K562 (cell line): Measurements from ENCODE around the gene RAPGEF5. TPM values are rescaled to one million over a fixed set of nuclear protein-coding genes. Genes with fewer than 3 reads are reported as not detected.

ENCODE experiments used
- ATAC-seq: fragments of 200-7000 bp; cut with Tn5 transposase; 3 replicates; pipeline ENCODE4 v1.9.1; 2020; ENCODE audit warnings: moderate library complexity
- BruUV-seq: library from RNA; stranded (reverse); fragments of 400-500 nt; replicated peaks from 2 replicates; lab custom pipeline; 2021; lab: Mats Ljungman, UMichigan
- CTCF ChIA-PET: fragments of 300-600 bp; formaldehyde crosslinking; extraction: SDS; loops from one replicate; lab custom pipeline; 2021; ENCODE audit warnings: low intra/inter-chr PET ratio; lab: Yijun Ruan, JAX
- POLR2A ChIA-PET: fragments of 300-600, 350-650 bp; sonication (Branson Sonifier 250); formaldehyde crosslinking; extraction: SDS; loops from one replicate; lab custom pipeline; 2021; ENCODE audit warnings: antibody characterized with exemption, inconsistent platforms; lab: Yijun Ruan, JAX
- DNase-seq, 4 experiments: peaks; one replicate each; pipeline versions ENCODE4 v3.0.0 to v3.0.0-alpha.2; 2011 to 2018; ENCODE audit warnings: low spot score in 3 of 4, mixed read lengths in 3 of 4; ENCODE audit errors: extremely low read depth in 1 of 4
- FAIRE-seq: peaks from 2 replicates; lab custom pipeline; 2011; peaks lifted over from hg19 to GRCh38; lab: Jason Lieb, UNC
- H2AFZ ChIP-seq: 2 replicates; pipeline ENCODE4 v1.6.0; 2011; ENCODE audit warnings: low read depth, low read length, control low read depth, inconsistent platforms
- H3K27ac ChIP-seq: fragments of 200-600 bp; 3 replicates; pipeline ENCODE4 v1.8.0; 2011; ENCODE audit warnings: low read depth, mild to moderate bottlenecking, control low read depth, inconsistent platforms, low read length, moderate library complexity, mixed read lengths; ENCODE audit errors: extremely low read depth
- H3K27me3 ChIP-seq, 2 experiments: fragments of 300-600 bp in 1 of 2; 2 replicates in 1 of 2; 3 replicates in 1 of 2; pipeline versions ENCODE4 v1.6.0 to v1.8.0; 2011; ENCODE audit warnings: inconsistent platforms in 2 of 2, low read length in 2 of 2, mild to moderate bottlenecking in 1 of 2, mixed read lengths in 1 of 2, moderate library complexity in 1 of 2; ENCODE audit not compliant: control insufficient read depth in 2 of 2, insufficient read depth in 2 of 2
- H3K36me3 ChIP-seq: fragments of 300-600 bp; 3 replicates; pipeline ENCODE4 v1.8.0; 2011; ENCODE audit warnings: mild to moderate bottlenecking, low read length, inconsistent platforms; ENCODE audit not compliant: control insufficient read depth, insufficient read depth
- H3K4me1 ChIP-seq, 2 experiments: fragments of 200-600 bp in 1 of 2; replicated peaks in 1 of 2; 2 replicates in 1 of 2; 3 replicates in 1 of 2; pipeline versions ENCODE4 v1.5.1 to v1.8.0; 2011; ENCODE audit warnings: inconsistent platforms in 2 of 2, low read length in 2 of 2, mild to moderate bottlenecking in 1 of 2, mixed read lengths in 1 of 2, moderate library complexity in 1 of 2; ENCODE audit not compliant: control insufficient read depth in 2 of 2, insufficient read depth in 2 of 2
- H3K4me2 ChIP-seq: 2 replicates; pipeline ENCODE4 v1.6.1; 2011; ENCODE audit warnings: low read length, control low read depth, inconsistent platforms, mixed read lengths; ENCODE audit not compliant: insufficient read depth
- H3K4me3 ChIP-seq: fragments of 200-600 bp; sonication (generic), shearing (Covaris generic); 2 replicates; pipeline ENCODE4 v1.5.1; 2016; ENCODE audit warnings: control low read depth, inconsistent platforms
- H3K79me2 ChIP-seq: fragments of 200-600 bp; 3 replicates; pipeline ENCODE4 v1.8.0; 2011; ENCODE audit warnings: low read length, inconsistent platforms; ENCODE audit not compliant: control insufficient read depth, insufficient read depth
- H3K9ac ChIP-seq, 2 experiments: 2 replicates each; pipeline versions ENCODE4 v1.6.0 to v1.6.1; 2011; ENCODE audit warnings: low read depth in 2 of 2, low read length in 2 of 2, control low read depth in 1 of 2, inconsistent platforms in 1 of 2, mild to moderate bottlenecking in 1 of 2, mixed read lengths in 1 of 2; ENCODE audit not compliant: insufficient read depth in 1 of 2
- H3K9me1 ChIP-seq: one replicate; pipeline ENCODE4 v1.6.0; 2011; ENCODE audit warnings: inconsistent platforms, mild to moderate bottlenecking, low read length, moderate library complexity; ENCODE audit not compliant: control insufficient read depth, insufficient read depth
- H3K9me3 ChIP-seq: replicated peaks from 2 replicates; pipeline ENCODE4 v1.5.1; 2011; ENCODE audit warnings: low read depth, low read length, inconsistent platforms; ENCODE audit not compliant: control insufficient read depth, insufficient read depth
- H4K20me1 ChIP-seq: replicated peaks from 2 replicates; pipeline ENCODE4 v1.6.1; 2011; ENCODE audit warnings: low read length, inconsistent platforms, mixed read lengths; ENCODE audit not compliant: control insufficient read depth, insufficient read depth
- CBFA2T2 ChIP-seq: fragments of 450-650 bp; conservative IDR thresholded peaks from 2 replicates; pipeline ENCODE4 v1.6.1; 2017; ENCODE audit warnings: mild to moderate bottlenecking
- ELF1 ChIP-seq: fragments of 200-800 bp; sonication (Bioruptor generic); IDR thresholded peaks from 2 replicates; pipeline ENCODE4 v1.6.1; 2016; ENCODE audit warnings: missing genetic modification characterization, missing compliant biosample characterization
- FOXA1 ChIP-seq: fragments of 450-650 bp; IDR thresholded peaks from 2 replicates; pipeline ENCODE4 v1.6.1; 2016; ENCODE audit warnings: mild to moderate bottlenecking, borderline replicate concordance
- FOXP1 ChIP-seq: sonication (generic); formaldehyde crosslinking; IDR thresholded peaks from 2 replicates; pipeline ENCODE4 v1.8.0; 2022; ENCODE audit warnings: mild to moderate bottlenecking, missing genetic modification reagents
- FUS ChIP-seq: fragments of 200-400 bp; formaldehyde crosslinking; optimal IDR thresholded peaks from 2 replicates; pipeline ENCODE3; 2017; ENCODE audit warnings: low read depth, low read length
- LCOR ChIP-seq: sonication (generic); formaldehyde crosslinking; IDR thresholded peaks from 2 replicates; pipeline ENCODE4 v1.8.0; 2022; ENCODE audit warnings: mild to moderate bottlenecking, missing genetic modification reagents
- POLR2H ChIP-seq: IDR thresholded peaks from 2 replicates; pipeline ENCODE4 v1.6.1; 2016; ENCODE audit warnings: missing genetic modification characterization, low read depth, mild to moderate bottlenecking, control low read depth, missing compliant biosample characterization, moderate library complexity
- SMAD2 ChIP-seq: fragments of 150-350 bp; IDR thresholded peaks from 2 replicates; pipeline ENCODE4 v1.6.1; 2014; ENCODE audit warnings: low read depth, mild to moderate bottlenecking, low read length
- SMARCA5 ChIP-seq: fragments of 450-650 bp; IDR thresholded peaks from 2 replicates; pipeline ENCODE4 v1.6.1; 2016
- SP2 ChIP-seq: IDR thresholded peaks from 2 replicates; pipeline ENCODE4 v1.6.1; 2011; ENCODE audit warnings: mild to moderate bottlenecking, low read depth, low read length, moderate library complexity; ENCODE audit not compliant: poor library complexity, severe bottlenecking; ENCODE audit errors: extremely low read depth
- ZNF551 ChIP-seq: fragments of 250-450 bp; sonication (Bioruptor Pico); IDR thresholded peaks from 2 replicates; pipeline ENCODE4 v1.5.0; 2021; ENCODE audit warnings: mild to moderate bottlenecking, moderate library complexity
- WGBS: fragments of 100-300 bp; shearing (Covaris generic); methylation state at CpG from one replicate; pipeline ENCODE4 v1.1.6; 2016; ENCODE audit warnings: low coverage, mixed read lengths; ENCODE audit not compliant: insufficient coverage; ENCODE audit errors: missing lambda C conversion rate; 5-methylcytosine and 5-hydroxymethylcytosine counted together
- in situ Hi-C: fragments of 300-500 bp; cut with MboI; formaldehyde crosslinking; loops from 4 replicates; pipeline ENCODE4 v1.15.0; 2018; ENCODE audit warnings: inconsistent platforms, mixed read lengths
- intact Hi-C: fragments of 100-400 bp; cut with micrococcal nuclease; formaldehyde crosslinking; loops from 2 replicates; pipeline ENCODE4 v1.14.2; 2022
- polyA plus RNA-seq, 8 experiments: library from polyadenylated mRNA; depleted of rRNA in 4 of 8; stranded (reverse) in 5 of 8; unstranded in 3 of 8; fragments of >200 nt; fragmentation: Nextera tagmentation in 2 of 8; fragmentation: Illumina TruSeq in 1 of 8; extraction: Ambion mirVana in 2 of 8; extraction: Trizol in 1 of 8; gene quantifications; 2 replicates each; pipeline versions ENCODE4 v1.2.1 to v1.2.3, GENCODE V29; 2011 to 2014; ENCODE audit warnings: inconsistent platforms in 1 of 8, missing spikeins in 1 of 8
- total RNA-seq, 7 experiments: library from RNA; depleted of rRNA in 6 of 7; stranded (reverse); fragments of >200 nt in 6 of 7; fragmentation: Illumina TruSeq in 2 of 7; extraction: Trizol in 2 of 7; gene quantifications; 2 replicates each; pipeline versions ENCODE4 v1.2.1 to v1.2.3, GENCODE V29; 2011 to 2021; ENCODE audit warnings: low replicate concordance in 1 of 7
- TF ChIP-seq, protein P1 (sequence below): fragments of 450-650 bp; conservative IDR thresholded peaks from 2 replicates; pipeline ENCODE4 v1.6.1; 2016; ENCODE audit warnings: missing genetic modification characterization, low read depth, mild to moderate bottlenecking, control low read depth, missing compliant biosample characterization
- TF ChIP-seq, protein P2 (sequence below): fragments of 450-650 bp; IDR thresholded peaks from 2 replicates; pipeline ENCODE4 v1.6.1; 2014; ENCODE audit warnings: low read depth, mild to moderate bottlenecking, moderate library complexity, borderline replicate concordance

The RAPGEF5 gene
- total and polyA plus RNA-seq, 9 of the 15 experiments (the other 6 are each of a cell fraction or from before 2014, with no cell fraction given) = 0.39 to 2.0 (median 1.1) TPM

DNA sequence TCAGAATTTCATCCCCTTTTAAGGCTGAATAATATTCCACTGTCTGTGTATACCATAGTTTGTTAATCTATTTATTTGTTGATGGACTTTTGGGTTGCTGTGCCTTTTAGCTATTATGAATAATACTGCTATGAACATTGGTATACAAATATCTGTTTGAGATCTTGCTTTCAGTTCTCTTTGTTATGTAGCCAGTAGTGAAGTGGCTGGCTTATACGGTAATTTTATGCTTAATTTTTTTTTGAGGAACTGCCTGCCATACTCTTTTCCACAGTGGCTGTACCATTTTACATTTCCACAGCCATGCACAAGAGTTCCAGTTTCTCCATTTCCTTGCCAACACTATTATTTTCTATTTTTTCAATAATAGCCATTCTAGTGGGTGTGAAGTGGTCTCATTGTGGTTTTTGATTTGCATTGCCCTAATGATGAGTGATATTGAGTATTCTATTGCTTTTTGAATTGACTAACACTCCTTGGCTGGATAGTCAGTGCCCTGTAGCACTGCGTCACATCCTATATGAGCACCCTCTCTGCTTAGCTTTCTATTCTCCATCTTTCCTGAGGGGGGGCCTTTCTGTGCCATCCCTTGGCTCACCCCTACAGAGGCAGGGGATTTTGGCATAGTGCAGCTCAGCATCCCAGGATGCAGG is 29.4 kb upstream of the RAPGEF5 start:
- Histone ChIP-seq H3K9ac (no peak overlapping the region), H2AFZ (no peak overlapping the region), H3K9me3 (no peaks in the 10 kb centered on the region), H3K4me3 (no peak overlapping the region), H3K27ac (no peak overlapping the region), H3K27me3 (no peaks in the 10 kb centered on the region), H3K4me1 (peaks cover 0 to 5% of the 10 kb centered on the region in 2 experiments; a peak in 1 of 5 replicates), H3K9me1 (no peaks in the 10 kb centered on the region), H3K4me2 (no peak overlapping the region), H3K36me3 (no peaks in the 10 kb centered on the region), H4K20me1 (no peaks in the 10 kb centered on the region), H3K79me2 (no peaks in the 10 kb centered on the region)
- intact Hi-C loops (no loop called here), in situ Hi-C loops (no loop called here)
- ChIA-PET CTCF (no interaction called here), POLR2A (no interaction called here)
- FAIRE-seq (no peak), ATAC-seq (no peak), DNase-seq (no peak)
- WGBS = 80% methylated on average over 2 of the region's 2 CpGs
- no TSS peak for BruUV-seq
- TF ChIP-seq LCOR (CRISPR knock-in tag) (no peak), SMARCA5 (no peak), FOXA1 (no peak), ZNF551 (no peak), CBFA2T2 (no peak), FOXP1 (CRISPR knock-in tag) (no peak), POLR2H (tag) (no peak), SMAD2 (no peak), ELF1 (no peak), FUS (no peak), SP2 (no peak)
- TF ChIP-seq, protein P1, sequence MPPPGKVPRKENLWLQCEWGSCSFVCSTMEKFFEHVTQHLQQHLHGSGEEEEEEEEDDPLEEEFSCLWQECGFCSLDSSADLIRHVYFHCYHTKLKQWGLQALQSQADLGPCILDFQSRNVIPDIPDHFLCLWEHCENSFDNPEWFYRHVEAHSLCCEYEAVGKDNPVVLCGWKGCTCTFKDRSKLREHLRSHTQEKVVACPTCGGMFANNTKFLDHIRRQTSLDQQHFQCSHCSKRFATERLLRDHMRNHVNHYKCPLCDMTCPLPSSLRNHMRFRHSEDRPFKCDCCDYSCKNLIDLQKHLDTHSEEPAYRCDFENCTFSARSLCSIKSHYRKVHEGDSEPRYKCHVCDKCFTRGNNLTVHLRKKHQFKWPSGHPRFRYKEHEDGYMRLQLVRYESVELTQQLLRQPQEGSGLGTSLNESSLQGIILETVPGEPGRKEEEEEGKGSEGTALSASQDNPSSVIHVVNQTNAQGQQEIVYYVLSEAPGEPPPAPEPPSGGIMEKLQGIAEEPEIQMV (tag) = no peak
- TF ChIP-seq, protein P2, sequence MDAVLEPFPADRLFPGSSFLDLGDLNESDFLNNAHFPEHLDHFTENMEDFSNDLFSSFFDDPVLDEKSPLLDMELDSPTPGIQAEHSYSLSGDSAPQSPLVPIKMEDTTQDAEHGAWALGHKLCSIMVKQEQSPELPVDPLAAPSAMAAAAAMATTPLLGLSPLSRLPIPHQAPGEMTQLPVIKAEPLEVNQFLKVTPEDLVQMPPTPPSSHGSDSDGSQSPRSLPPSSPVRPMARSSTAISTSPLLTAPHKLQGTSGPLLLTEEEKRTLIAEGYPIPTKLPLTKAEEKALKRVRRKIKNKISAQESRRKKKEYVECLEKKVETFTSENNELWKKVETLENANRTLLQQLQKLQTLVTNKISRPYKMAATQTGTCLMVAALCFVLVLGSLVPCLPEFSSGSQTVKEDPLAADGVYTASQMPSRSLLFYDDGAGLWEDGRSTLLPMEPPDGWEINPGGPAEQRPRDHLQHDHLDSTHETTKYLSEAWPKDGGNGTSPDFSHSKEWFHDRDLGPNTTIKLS = no peak
